COLO829 (cell line): ENCODE results near the gene GLYATL2.

Experiments used
- DNase-seq: peaks from one replicate; pipeline ENCODE4 v3.0.0; 2012; ENCODE audit warnings: low spot score

Gene GLYATL2

GRCh38 chr11:58796333-58796732 lies 48.2 kb downstream of the GLYATL2 start:
- DNase-seq, result no peak

DNA sequence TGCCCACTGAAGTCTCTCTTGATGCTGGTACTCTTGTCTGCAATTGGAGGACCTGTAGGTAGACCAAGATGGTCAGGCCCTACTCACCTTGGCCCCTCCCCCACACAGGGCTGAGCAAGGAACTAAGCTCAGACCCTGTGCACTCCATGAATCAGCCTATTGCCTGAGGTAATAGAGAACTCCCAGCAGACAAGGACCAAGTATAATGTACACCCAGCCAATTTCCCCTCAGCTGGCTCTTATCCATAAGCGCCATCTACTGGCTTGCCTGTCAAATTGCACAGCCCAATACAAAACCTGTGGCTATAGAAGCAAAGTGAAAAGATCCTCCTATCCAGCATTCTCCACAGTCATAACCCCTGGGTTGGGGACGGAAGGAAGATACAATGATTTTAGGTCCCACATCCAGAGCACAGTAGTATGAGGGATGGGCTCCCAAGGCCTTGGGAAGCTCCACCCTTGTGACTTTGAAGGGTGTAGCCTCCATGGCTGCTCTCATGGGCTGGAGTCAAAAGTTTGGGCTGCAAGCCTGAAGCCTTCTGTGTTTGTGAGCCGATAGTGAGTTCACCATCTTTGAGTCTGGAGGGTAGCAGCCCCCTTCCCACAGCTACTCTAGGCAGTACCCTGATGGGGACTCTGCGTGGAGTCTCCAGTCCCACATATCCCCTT lies 56.0 kb downstream of the GLYATL2 start:
- DNase-seq, result peak; percentile 62

GRCh38 chr11:58787903-58788302 lies 56.6 kb downstream of the GLYATL2 start:
- DNase-seq, result no peak

GRCh38 chr11:58786693-58787092 lies 57.8 kb downstream of the GLYATL2 start:
- DNase-seq, result no peak

- no peak for DNase-seq
These were observed 59.5 kb downstream of the GLYATL2 start for GRCh38 chr11:58784995-58785394.
